Neutrophil (primary cell): Measurements from ENCODE around the gene LPP.

Experiments
- H3K27ac ChIP-seq: fragments of 200-600 bp; sonication (generic); 2 replicates; pipeline ENCODE4 v1.5.1; 2016; ENCODE audit warnings: mild to moderate bottlenecking, moderate library complexity
- H3K27me3 ChIP-seq: fragments of 200-600 bp; sonication (generic); 2 replicates; pipeline ENCODE4 v1.6.0; 2016; ENCODE audit warnings: mild to moderate bottlenecking
- H3K36me3 ChIP-seq: fragments of 200-600 bp; sonication (generic); 2 replicates; pipeline ENCODE4 v1.5.1; 2017
- H3K4me1 ChIP-seq, 2 experiments: fragments of 200-600 bp in 1 of 2; sonication (generic) in 1 of 2; 1 replicate in 1 of 2; 2 replicates in 1 of 2; pipeline versions ENCODE4 v1.5.1 to v1.6.1; 2013 to 2016; ENCODE audit warnings: low read depth in 1 of 2, low read length in 1 of 2, mild to moderate bottlenecking in 1 of 2, moderate library complexity in 1 of 2; ENCODE audit not compliant: control insufficient read depth in 1 of 2, insufficient read depth in 1 of 2
- H3K4me3 ChIP-seq, 2 experiments: fragments of 200-600 bp in 1 of 2; sonication (generic) in 1 of 2; 1 replicate in 1 of 2; 2 replicates in 1 of 2; pipeline ENCODE4 v1.5.1; 2013 to 2016; ENCODE audit warnings: low read depth in 1 of 2, low read length in 1 of 2, mild to moderate bottlenecking in 1 of 2, moderate library complexity in 1 of 2
- H3K9me3 ChIP-seq: fragments of 200-600 bp; sonication (generic); 2 replicates; pipeline ENCODE4 v1.5.1; 2016
- CTCF ChIP-seq: fragments of 200-600 bp; sonication (generic); IDR thresholded peaks from 2 replicates; pipeline ENCODE4 v1.5.1; 2016; ENCODE audit warnings: antibody characterized with exemption

The LPP gene

GRCh38 chr3:188840290-188840689 is 686.3 kb downstream of the LPP start:
- H3K27me3 ChIP-seq: no peaks in the 10 kb centered on the region
- H3K27ac ChIP-seq: no peak overlapping the region
- no peak for TF ChIP-seq CTCF
- H3K4me1 ChIP-seq: peaks cover 12 to 18% of the 10 kb centered on the region in 2 experiments
- no peaks in the 10 kb centered on the region for H3K9me3 ChIP-seq
- no peaks in the 10 kb centered on the region for H3K36me3 ChIP-seq
- no peak overlapping the region for H3K4me3 ChIP-seq

GRCh38 chr3:188841906-188842305 is 687.9 kb downstream of the LPP start:
- Histone ChIP-seq H3K27ac (peak overlapping the region; percentile 52), H3K4me1 (peaks cover 12 to 18% of the 10 kb centered on the region in 2 experiments)

DNA sequence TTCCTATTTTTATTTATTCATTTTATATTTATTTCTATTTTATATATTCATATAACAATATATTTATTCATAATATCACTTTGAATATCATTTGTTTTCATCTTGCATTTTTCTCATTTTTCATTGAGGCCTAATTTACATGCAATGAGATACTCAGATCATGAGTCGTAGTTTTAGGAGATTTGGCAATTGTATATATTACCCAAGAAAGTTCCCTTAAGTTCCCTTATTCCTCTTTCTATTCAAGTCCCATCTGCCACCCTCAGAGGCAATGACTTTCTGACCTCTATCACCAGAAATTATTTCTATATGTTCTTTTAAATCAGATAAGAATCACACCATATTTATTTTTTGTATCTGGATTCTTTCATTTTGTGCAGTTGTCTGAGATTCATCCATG is 688.7 kb downstream of the LPP start:
- TF ChIP-seq CTCF: no peak
- Histone ChIP-seq H3K27me3 (no peaks in the 10 kb centered on the region), H3K9me3 (no peaks in the 10 kb centered on the region), H3K4me1 (peaks cover 12 to 18% of the 10 kb centered on the region in 2 experiments), H3K27ac (peak overlapping the region; percentile 52), H3K36me3 (no peaks in the 10 kb centered on the region), H3K4me3 (no peak overlapping the region)

More at GRCh38 chr3:188841906-188842305, 687.9 kb downstream of the LPP start:
- H3K36me3 ChIP-seq: no peaks in the 10 kb centered on the region
- no peak for TF ChIP-seq CTCF
- no peak overlapping the region for H3K4me3 ChIP-seq
- H3K9me3 ChIP-seq: no peaks in the 10 kb centered on the region
- H3K27me3 ChIP-seq: no peaks in the 10 kb centered on the region

- H3K27me3 ChIP-seq: no peaks in the 10 kb centered on the region
- H3K4me3 ChIP-seq: no peak overlapping the region
- peaks cover 12 to 18% of the 10 kb centered on the region in 2 experiments for H3K4me1 ChIP-seq
- no peaks in the 10 kb centered on the region for H3K9me3 ChIP-seq
- TF ChIP-seq CTCF: no peak
- H3K36me3 ChIP-seq: no peaks in the 10 kb centered on the region
- H3K27ac ChIP-seq: no peak overlapping the region
Observed at GRCh38 chr3:188844096-188844495, 690.1 kb downstream of the LPP start.

DNA sequence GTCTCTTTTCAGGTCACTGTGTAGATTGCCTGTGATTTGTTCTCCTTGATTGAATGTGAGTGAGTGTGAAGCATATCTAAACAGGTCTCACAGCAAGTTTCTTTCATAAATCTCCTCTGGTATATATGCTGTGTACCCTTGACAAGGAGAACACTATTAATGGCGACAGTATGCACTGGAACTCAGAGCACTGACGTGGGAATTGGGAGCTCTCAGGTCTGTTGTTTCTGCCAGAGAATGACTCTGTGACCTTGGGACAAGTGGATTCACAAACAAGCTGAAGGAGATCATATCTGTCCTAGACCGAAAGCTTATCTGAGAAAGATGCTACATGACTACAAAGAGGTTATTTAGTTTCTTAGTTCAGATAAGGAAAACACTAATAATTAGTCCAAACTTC is 691.6 kb downstream of the LPP start:
- no peaks in the 10 kb centered on the region for H3K9me3 ChIP-seq
- no peak overlapping the region for H3K4me3 ChIP-seq
- peaks cover 12 to 18% of the 10 kb centered on the region in 2 experiments for H3K4me1 ChIP-seq
- no peak overlapping the region for H3K27ac ChIP-seq
- no peaks in the 10 kb centered on the region for H3K27me3 ChIP-seq
- no peak for TF ChIP-seq CTCF
- no peaks in the 10 kb centered on the region for H3K36me3 ChIP-seq

GRCh38 chr3:188848947-188849346 is 695.0 kb downstream of the LPP start:
- Histone ChIP-seq H3K9me3 (no peaks in the 10 kb centered on the region), H3K4me3 (no peak overlapping the region), H3K4me1 (peaks cover 0 to 2% of the 10 kb centered on the region in 2 experiments), H3K36me3 (no peaks in the 10 kb centered on the region), H3K27ac (no peak overlapping the region), H3K27me3 (no peaks in the 10 kb centered on the region)
- TF ChIP-seq CTCF: no peak
